Testis (tissue), 2 donors: ENCODE data around the gene SCYGR7.

Experiments used
- CTCF ChIP-seq, 3 experiments: fragments of 450-650 bp in 2 of 3; fragments of 200-600 bp in 1 of 3; sonication (generic) in 1 of 3; IDR thresholded peaks; one replicate each; pipeline ENCODE4 v1.5.1; 2016 to 2019; ENCODE audit warnings: antibody characterized with exemption in 3 of 3, mild to moderate bottlenecking in 2 of 3, moderate library complexity in 1 of 3
- POLR2A ChIP-seq: fragments of 450-650 bp; IDR thresholded peaks from one replicate; pipeline ENCODE4 v1.6.1; 2017; ENCODE audit warnings: antibody characterized with exemption, mild to moderate bottlenecking, moderate library complexity

GRCh38 chr2:227767830-227768229 lies 39.7 kb downstream of the SCYGR7 start:
- TF ChIP-seq CTCF (IDR thresholded peaks at IDR 0.05) (no peak), POLR2A (no peak)
